Mucosa of stomach (tissue), 1 donor: Measurements from ENCODE around the gene CALN1.
"Not testable (repeated sequence)": the region's sequence is repeated elsewhere in the genome, so short reads cannot be mapped to it uniquely, and the experiment has no call there.

Source experiments
- H3K27me3 ChIP-seq: one replicate; pipeline ENCODE4 v1.7.0; 2013; ENCODE audit warnings: mild to moderate bottlenecking, low read length; ENCODE audit not compliant: control insufficient read depth, insufficient read depth
- H3K36me3 ChIP-seq: one replicate; pipeline ENCODE4 v1.7.0; 2013; ENCODE audit warnings: low read length; ENCODE audit not compliant: control insufficient read depth, insufficient read depth
- H3K4me1 ChIP-seq: one replicate; pipeline ENCODE4 v1.7.0; 2013; ENCODE audit warnings: mild to moderate bottlenecking, low read length; ENCODE audit not compliant: control insufficient read depth, insufficient read depth
- H3K4me3 ChIP-seq: one replicate; pipeline ENCODE4 v1.7.0; 2013; ENCODE audit warnings: low read length
- H3K9ac ChIP-seq: one replicate; pipeline ENCODE4 v1.7.0; 2013; ENCODE audit warnings: mild to moderate bottlenecking, low read length, moderate library complexity
- H3K9me3 ChIP-seq: one replicate; pipeline ENCODE4 v1.7.0; 2013; ENCODE audit warnings: mild to moderate bottlenecking, low read length, moderate library complexity; ENCODE audit not compliant: control insufficient read depth
- donor health status: Pancreatic carcinoma.

Gene CALN1

GRCh38 chr7:72072901-72073300, 339.2 kb downstream of the CALN1 start:
- H3K4me1 ChIP-seq: no peaks in the 10 kb centered on the region
- H3K9ac ChIP-seq: no peak overlapping the region
- no peaks in the 10 kb centered on the region for H3K36me3 ChIP-seq
- H3K27me3 ChIP-seq: no peaks in the 10 kb centered on the region
- no peak overlapping the region for H3K4me3 ChIP-seq
- no peaks in the 10 kb centered on the region for H3K9me3 ChIP-seq

GRCh38 chr7:72069263-72069662, 342.9 kb downstream of the CALN1 start:
- H3K36me3 ChIP-seq: no peaks in the 10 kb centered on the region
- no peak overlapping the region for H3K9ac ChIP-seq
- no peak overlapping the region for H3K4me3 ChIP-seq
- H3K4me1 ChIP-seq: no peaks in the 10 kb centered on the region
- no peaks in the 10 kb centered on the region for H3K27me3 ChIP-seq
- no peaks in the 10 kb centered on the region for H3K9me3 ChIP-seq

GRCh38 chr7:72065764-72066163, 346.4 kb downstream of the CALN1 start:
- H3K4me3 ChIP-seq, H3K36me3 ChIP-seq, H3K27me3 ChIP-seq, H3K9ac ChIP-seq, H3K4me1 ChIP-seq, H3K9me3 ChIP-seq: not testable (repeated sequence)

GRCh38 chr7:72064916-72065315, 347.2 kb downstream of the CALN1 start:
- H3K36me3 ChIP-seq: no peaks in the 10 kb centered on the region
- no peaks in the 10 kb centered on the region for H3K9me3 ChIP-seq
- no peaks in the 10 kb centered on the region for H3K4me1 ChIP-seq
- H3K4me3 ChIP-seq: no peak overlapping the region
- H3K27me3 ChIP-seq: no peaks in the 10 kb centered on the region
- H3K9ac ChIP-seq: no peak overlapping the region

GRCh38 chr7:72063330-72063729, 348.8 kb downstream of the CALN1 start:
- Histone ChIP-seq H3K4me1 (no peaks in the 10 kb centered on the region), H3K27me3 (no peaks in the 10 kb centered on the region), H3K36me3 (no peaks in the 10 kb centered on the region), H3K9me3 (no peaks in the 10 kb centered on the region), H3K9ac (no peak overlapping the region), H3K4me3 (no peak overlapping the region)

- no peaks in the 10 kb centered on the region for H3K9me3 ChIP-seq
- H3K4me1 ChIP-seq: no peaks in the 10 kb centered on the region
- no peaks in the 10 kb centered on the region for H3K27me3 ChIP-seq
- H3K36me3 ChIP-seq: no peaks in the 10 kb centered on the region
- H3K4me3 ChIP-seq: no peak overlapping the region
- H3K9ac ChIP-seq: no peak overlapping the region
Observed at GRCh38 chr7:72062666-72063065, 349.5 kb downstream of the CALN1 start.

- Histone ChIP-seq H3K4me3 (no peak overlapping the region), H3K9me3 (no peaks in the 10 kb centered on the region), H3K4me1 (no peaks in the 10 kb centered on the region), H3K9ac (no peak overlapping the region), H3K27me3 (no peaks in the 10 kb centered on the region), H3K36me3 (no peaks in the 10 kb centered on the region)
Observed at GRCh38 chr7:72059925-72060324, 352.2 kb downstream of the CALN1 start.

- no peaks in the 10 kb centered on the region for H3K9me3 ChIP-seq
- H3K4me3 ChIP-seq: no peak overlapping the region
- H3K9ac ChIP-seq: no peak overlapping the region
- no peaks in the 10 kb centered on the region for H3K36me3 ChIP-seq
- no peaks in the 10 kb centered on the region for H3K4me1 ChIP-seq
- no peaks in the 10 kb centered on the region for H3K27me3 ChIP-seq
Observed at GRCh38 chr7:72058579-72058978, 353.6 kb downstream of the CALN1 start.

- Histone ChIP-seq H3K27me3 (no peaks in the 10 kb centered on the region), H3K9ac (no peak overlapping the region), H3K36me3 (no peaks in the 10 kb centered on the region), H3K4me1 (no peaks in the 10 kb centered on the region), H3K9me3 (no peaks in the 10 kb centered on the region), H3K4me3 (no peak overlapping the region)
Observed at GRCh38 chr7:72057796-72058195, 354.3 kb downstream of the CALN1 start.

- no peak overlapping the region for H3K9ac ChIP-seq
- H3K27me3 ChIP-seq: no peaks in the 10 kb centered on the region
- no peaks in the 10 kb centered on the region for H3K4me1 ChIP-seq
- no peaks in the 10 kb centered on the region for H3K9me3 ChIP-seq
- H3K36me3 ChIP-seq: no peaks in the 10 kb centered on the region
- H3K4me3 ChIP-seq: no peak overlapping the region
Observed at GRCh38 chr7:72057231-72057630, 354.9 kb downstream of the CALN1 start.

- Histone ChIP-seq H3K9me3 (no peaks in the 10 kb centered on the region), H3K36me3 (no peaks in the 10 kb centered on the region), H3K4me3 (no peak overlapping the region), H3K27me3 (no peaks in the 10 kb centered on the region), H3K4me1 (no peaks in the 10 kb centered on the region), H3K9ac (no peak overlapping the region)
Observed at GRCh38 chr7:72055426-72055825, 356.7 kb downstream of the CALN1 start.

GRCh38 chr7:72053292-72053691, 358.8 kb downstream of the CALN1 start:
- no peak overlapping the region for H3K4me3 ChIP-seq
- no peaks in the 10 kb centered on the region for H3K9me3 ChIP-seq
- H3K9ac ChIP-seq: no peak overlapping the region
- H3K36me3 ChIP-seq: no peaks in the 10 kb centered on the region
- H3K4me1 ChIP-seq: no peaks in the 10 kb centered on the region
- H3K27me3 ChIP-seq: no peaks in the 10 kb centered on the region

- H3K4me1 ChIP-seq: no peaks in the 10 kb centered on the region
- no peaks in the 10 kb centered on the region for H3K27me3 ChIP-seq
- H3K9ac ChIP-seq: no peak overlapping the region
- no peaks in the 10 kb centered on the region for H3K9me3 ChIP-seq
- no peak overlapping the region for H3K4me3 ChIP-seq
- no peaks in the 10 kb centered on the region for H3K36me3 ChIP-seq
Observed at GRCh38 chr7:72048420-72048819, 363.7 kb downstream of the CALN1 start.
